ENCODE results near the gene EIF3L.

DNA sequence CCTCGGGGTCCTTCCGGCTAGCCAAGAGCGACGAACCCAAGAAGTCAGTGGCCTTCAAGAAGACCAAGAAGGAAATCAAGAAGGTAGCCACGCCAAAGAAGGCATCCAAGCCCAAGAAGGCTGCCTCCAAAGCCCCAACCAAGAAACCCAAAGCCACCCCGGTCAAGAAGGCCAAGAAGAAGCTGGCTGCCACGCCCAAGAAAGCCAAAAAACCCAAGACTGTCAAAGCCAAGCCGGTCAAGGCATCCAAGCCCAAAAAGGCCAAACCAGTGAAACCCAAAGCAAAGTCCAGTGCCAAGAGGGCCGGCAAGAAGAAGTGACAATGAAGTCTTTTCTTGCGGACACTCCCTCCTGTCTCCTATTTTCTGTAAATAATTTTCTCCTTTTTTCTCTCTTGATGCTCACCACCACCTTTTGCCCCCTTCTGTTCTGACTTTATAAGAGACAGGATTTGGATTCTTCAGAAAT, 43.4 kb upstream of the EIF3L start:
- TF ChIP-seq, protein P1, sequence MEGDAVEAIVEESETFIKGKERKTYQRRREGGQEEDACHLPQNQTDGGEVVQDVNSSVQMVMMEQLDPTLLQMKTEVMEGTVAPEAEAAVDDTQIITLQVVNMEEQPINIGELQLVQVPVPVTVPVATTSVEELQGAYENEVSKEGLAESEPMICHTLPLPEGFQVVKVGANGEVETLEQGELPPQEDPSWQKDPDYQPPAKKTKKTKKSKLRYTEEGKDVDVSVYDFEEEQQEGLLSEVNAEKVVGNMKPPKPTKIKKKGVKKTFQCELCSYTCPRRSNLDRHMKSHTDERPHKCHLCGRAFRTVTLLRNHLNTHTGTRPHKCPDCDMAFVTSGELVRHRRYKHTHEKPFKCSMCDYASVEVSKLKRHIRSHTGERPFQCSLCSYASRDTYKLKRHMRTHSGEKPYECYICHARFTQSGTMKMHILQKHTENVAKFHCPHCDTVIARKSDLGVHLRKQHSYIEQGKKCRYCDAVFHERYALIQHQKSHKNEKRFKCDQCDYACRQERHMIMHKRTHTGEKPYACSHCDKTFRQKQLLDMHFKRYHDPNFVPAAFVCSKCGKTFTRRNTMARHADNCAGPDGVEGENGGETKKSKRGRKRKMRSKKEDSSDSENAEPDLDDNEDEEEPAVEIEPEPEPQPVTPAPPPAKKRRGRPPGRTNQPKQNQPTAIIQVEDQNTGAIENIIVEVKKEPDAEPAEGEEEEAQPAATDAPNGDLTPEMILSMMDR (IDR thresholded peaks at IDR 0.05), result no peak
- TF ChIP-seq POLR2A (IDR thresholded peaks at IDR 0.05), result no peak
